ENCODE measurements around the gene OR4L1.
"Not testable (repeated sequence)": the region's sequence is repeated elsewhere in the genome, so short reads cannot be mapped to it uniquely, and the experiment has no call there.

The OR4L1 gene, protein sequence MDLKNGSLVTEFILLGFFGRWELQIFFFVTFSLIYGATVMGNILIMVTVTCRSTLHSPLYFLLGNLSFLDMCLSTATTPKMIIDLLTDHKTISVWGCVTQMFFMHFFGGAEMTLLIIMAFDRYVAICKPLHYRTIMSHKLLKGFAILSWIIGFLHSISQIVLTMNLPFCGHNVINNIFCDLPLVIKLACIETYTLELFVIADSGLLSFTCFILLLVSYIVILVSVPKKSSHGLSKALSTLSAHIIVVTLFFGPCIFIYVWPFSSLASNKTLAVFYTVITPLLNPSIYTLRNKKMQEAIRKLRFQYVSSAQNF

DNA sequence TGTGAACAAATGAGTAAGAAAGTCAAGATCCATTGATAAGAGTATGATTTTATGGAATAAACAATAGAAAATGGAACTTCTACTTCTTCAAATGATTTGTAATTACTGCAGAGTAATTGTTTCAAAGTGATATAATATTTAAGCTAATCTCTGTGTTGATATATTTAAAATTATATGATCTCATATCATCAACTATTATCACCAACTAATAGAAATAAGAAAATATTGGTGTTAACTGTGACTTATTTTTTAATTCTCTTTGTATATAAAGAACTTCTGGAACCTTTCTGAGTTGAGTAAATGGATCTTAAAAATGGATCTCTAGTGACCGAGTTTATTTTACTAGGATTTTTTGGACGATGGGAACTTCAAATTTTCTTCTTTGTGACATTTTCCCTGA is at the start of gene OR4L1:
Gene OR4L1, plus strand, starts transcription at position 301 of the 400 bp plus-strand sequence. Its CDS starts 0 bp downstream, at position 301.
- DNase-seq, result no peak

DNA sequence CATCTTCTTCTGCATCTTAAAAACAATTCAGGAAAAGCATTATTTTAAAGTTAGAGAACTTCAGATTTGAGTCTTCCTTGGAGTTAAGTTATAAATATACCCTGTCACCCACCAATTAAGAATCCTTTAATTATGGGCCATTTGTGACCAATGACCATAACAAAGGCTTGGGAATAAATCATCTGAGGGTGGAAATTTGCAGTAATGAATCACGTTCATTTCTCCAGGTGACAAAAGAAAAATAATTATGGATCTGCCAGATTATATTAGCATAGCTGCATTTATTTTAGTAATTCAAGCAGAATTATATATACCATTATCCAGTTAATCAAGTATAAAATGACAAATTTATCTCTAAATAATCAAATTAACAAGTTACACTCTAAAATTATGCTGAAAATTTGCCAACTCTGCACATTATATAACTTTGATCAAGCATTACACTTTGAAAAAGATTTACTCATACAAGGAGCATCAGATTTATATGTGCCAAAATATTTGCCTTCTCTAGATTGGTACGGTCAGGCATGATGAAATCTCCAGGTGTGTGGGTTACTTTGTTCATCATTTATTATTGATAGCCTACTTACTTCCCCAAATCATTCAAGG is 40.5 kb upstream of the OR4L1 start, which contains the start of gene OR4K14:
Gene OR4K14, minus strand, starts transcription at position 51 of the 609 bp plus-strand sequence. CDS start 4,114 bp downstream, outside the sequence.
- DNase-seq, result no peak

DNA sequence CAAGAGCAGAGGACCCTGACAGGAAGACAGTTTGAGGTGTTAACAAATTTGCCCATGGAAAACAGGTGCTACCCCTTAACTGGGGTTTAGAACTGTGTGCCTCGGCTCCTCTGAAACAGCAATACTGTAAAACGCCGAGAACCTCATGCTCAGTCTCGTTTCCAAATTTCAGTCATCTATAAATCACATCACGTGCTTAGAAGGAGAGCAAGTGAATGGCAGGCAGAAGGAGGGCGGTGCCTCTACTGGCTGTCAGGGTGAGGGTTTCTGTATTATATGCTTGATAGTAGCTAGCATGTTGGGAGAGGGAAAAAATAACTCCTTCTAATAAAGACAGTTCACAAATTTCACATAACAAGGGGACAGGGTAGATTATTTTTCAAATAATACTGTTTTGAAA is 28.8 kb upstream of the OR4L1 start:
- no peak for DNase-seq

DNA sequence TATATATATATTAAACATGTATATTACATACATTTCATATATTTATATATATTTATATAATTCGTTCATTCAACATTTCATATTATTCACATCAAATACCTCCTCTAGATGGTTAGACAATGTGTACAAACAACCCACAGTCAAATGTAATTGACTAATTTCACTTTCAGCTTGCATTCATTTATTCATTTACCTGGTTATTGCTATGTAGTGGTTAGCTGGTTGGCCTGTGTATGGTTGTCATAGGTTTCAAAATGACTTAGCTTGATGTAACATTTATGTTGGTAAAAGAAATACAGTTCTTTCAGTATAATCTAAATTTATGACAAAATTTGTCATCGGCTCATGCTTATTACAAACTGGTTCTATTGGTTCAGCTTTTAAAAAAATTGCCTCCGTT is 24.4 kb upstream of the OR4L1 start:
- DNase-seq, result no peak

DNA sequence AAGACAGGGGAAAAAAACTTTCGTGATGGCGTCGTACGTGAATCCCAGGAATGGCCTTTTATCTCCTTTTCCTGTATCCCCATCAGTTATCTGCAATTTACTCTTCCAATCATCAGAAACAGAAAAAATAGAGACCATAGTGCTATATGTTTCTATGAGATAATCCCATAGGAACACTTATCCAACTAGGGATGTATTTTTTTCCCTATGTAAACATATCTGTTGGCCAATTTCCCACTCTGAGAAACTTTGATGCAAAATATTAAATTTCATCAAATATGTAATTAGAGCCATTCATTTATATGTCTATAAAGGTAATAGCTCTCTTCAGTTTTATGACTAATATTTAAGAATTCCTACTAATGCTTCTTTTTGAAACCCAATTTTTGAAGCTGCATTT is 23.9 kb upstream of the OR4L1 start, which contains the start of gene OR4K13:
Gene OR4K13, minus strand, starts transcription at position 101 of the 400 bp plus-strand sequence. CDS start 1,280 bp downstream, outside the sequence.
- no peak for DNase-seq

DNA sequence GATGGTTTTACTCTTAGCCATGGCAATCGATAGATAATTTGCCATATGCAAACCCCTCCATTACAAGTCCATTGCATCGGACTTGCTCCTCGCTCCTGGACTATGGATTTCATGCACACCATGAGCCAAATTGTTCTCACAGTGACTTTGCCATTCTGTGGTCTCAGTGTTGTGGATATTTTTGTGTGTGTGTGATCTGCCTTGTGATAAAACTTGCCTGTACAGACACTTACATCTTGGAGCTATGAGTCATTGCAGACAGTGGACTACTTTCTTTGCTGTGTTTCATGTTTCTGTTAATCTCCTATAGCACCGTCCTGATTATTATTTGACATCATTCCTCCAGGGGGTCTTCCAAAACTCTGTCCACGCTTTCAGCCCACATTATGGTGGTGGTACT is 15.6 kb upstream of the OR4L1 start:
- no peak for DNase-seq

DNA sequence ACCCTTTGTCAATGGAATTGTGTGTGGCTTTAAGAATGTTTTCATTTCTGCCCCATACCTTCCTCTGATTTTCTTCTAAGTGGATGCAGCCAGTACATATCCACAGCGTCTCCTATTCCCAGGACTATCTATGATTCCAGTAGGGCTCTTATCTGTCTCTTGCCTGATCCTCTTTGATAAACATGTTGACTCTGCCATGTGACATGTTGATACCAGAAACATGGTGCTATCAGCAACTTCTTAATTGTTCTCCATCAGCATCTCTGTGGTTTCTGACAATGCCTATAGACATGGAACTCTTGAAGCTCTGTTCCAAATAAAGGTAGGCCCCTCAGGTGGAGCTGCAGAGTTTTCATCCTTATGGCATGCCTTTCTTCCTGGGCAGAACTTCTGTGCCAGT is 11.6 kb upstream of the OR4L1 start:
- no peak for DNase-seq

DNA sequence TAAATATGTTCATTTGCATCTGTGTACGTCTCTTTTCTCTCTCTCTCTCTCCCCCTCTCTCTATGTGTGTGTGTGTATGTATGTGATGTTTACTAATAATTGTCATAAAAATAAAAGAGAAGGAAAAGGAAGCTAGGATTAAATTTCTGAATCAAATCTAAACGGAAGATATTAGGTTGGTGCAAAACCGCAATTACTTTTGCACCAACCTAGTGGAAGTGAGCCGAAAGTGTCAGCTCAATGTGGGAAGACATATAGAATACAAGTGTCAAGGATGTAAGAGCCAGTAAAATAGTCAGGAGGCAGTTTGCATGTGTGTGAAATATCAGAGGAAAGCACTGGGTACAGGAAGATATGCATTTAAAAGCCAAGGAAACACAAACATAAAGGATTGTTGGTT is 32.2 kb downstream of the OR4L1 start:
- DNase-seq, result no peak

DNA sequence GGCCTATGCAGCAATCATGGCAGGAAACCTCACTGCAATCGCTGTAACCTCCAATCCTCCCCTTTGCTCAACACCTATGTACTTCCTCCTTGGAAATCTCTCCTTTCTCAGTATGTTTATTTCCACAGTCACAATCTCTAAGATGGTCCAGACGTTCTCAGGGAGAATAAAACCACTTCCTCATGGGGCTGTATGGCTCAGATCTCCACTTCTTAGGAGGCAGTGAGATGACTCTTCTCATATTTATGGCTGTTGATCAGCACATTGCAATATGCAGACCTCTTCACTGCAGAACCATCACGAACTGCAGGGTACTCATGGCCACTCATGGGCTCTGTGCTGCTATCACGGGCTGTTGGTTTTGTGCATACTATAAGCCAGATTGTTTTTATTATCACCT is 33.6 kb downstream of the OR4L1 start:
- no peak for DNase-seq

DNA sequence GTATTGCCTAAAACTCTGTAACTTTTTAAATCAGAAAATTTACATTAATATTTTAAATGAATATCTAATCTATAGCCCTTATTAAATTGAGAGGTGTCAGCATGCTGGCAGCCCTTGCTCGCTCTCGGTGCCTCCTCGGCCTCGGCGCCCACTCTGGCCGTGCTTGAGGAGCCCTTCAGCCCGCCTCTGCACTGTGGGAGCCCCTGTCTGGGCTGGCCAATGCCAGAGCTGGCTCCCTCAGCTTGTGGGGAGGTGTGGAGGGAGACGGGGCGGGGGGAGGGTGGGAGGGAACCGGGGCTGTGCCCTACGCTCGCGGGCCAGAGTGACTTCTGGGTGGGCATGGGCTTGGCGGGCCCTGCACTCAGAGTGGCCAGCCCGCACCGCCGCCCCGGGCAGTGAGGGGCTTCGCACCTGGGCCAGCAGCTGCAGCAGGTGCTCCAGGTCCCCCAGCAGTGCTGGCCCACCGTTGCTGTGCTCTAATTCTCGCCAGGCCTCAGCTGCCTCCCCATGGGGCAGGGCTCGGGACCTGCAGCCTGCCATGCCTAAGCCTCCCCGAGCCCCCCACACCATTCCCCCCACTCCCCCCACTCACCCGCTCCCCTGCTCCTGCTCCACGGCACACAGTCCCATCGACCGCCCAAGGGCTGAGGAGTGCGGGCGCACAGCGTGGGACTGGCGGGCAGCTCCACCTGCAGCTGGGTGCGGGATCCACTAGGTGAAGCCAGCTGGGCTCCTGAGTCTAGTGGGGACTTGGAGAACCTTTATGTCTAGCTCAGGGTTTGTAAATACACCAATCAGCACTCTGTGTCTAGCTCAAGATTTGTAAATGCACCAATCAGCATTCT is 39.3 kb downstream of the OR4L1 start:
- not testable (repeated sequence) for DNase-seq

DNA sequence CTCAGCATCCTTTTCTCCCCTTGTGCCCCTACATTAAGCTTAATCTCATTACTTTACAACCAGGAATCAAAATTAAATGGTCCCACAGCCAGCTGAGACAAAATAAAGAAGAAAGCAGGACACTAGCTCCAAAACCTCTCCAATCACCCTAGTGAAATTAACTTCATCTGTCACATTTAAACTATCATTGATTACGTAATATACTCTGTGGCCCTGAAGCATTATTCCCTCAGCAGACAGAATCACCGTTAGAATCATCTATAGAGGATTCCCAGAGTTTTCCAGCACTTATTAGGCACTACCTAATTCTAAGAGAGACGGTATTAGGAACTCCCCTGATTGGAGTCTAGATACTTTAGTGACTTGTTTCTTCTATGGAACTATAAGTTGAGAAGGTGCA is 50.6 kb downstream of the OR4L1 start, which contains the start of gene OR4K17:
Gene OR4K17, plus strand, starts transcription at position 302 of the 400 bp plus-strand sequence. CDS start 6,761 bp downstream, outside the sequence.
- DNase-seq, result no peak

Measured in hippocampal formation (tissue), 2 donors.